Psoas muscle (tissue), 8 donors: Measurements from ENCODE around the gene HIGD1C. TPM values are rescaled to one million over a fixed set of nuclear protein-coding genes. Genes with fewer than 3 reads are reported as not detected.
"Not testable (repeated sequence)": the region's sequence is repeated elsewhere in the genome, so short reads cannot be mapped to it uniquely, and the experiment has no call there.

Experiments used
- ATAC-seq, 4 donors: fragments of 200-7000 bp; cut with Tn5 transposase; one replicate each; pipeline ENCODE4 v1.9.1; 2020; ENCODE audit warnings: moderate library complexity in 3 of 4, mild to moderate bottlenecking in 2 of 4
- DNase-seq, 2 donors: peaks; one replicate each; pipeline ENCODE4 v3.0.0-alpha.2; 2020
- H3K27ac ChIP-seq: fragments of 200-600 bp; one replicate; pipeline ENCODE4 v1.8.0; 2022
- H3K27me3 ChIP-seq, 3 donors: fragments of 200-600 bp in 1 of 3; one replicate each; pipeline versions ENCODE4 v1.6.1 to v1.8.0; 2013 to 2022; ENCODE audit warnings: low read length in 2 of 3, mild to moderate bottlenecking in 2 of 3, moderate library complexity in 1 of 3; ENCODE audit not compliant: insufficient read depth in 3 of 3
- H3K36me3 ChIP-seq, 2 donors: fragments of 200-600 bp in 1 of 2; one replicate each; pipeline versions ENCODE4 v1.6.1 to v1.8.0; 2013 to 2022; ENCODE audit warnings: low read depth in 1 of 2, mild to moderate bottlenecking in 1 of 2, moderate library complexity in 1 of 2; ENCODE audit not compliant: insufficient read depth in 1 of 2
- H3K4me1 ChIP-seq: fragments of 200-600 bp; one replicate; pipeline ENCODE4 v1.8.0; 2022
- H3K4me3 ChIP-seq: fragments of 200-600 bp; one replicate; pipeline ENCODE4 v1.8.0; 2022; ENCODE audit warnings: mild to moderate bottlenecking
- H3K9me3 ChIP-seq: fragments of 200-600 bp; one replicate; pipeline ENCODE4 v1.8.0; 2022
- WGBS, 3 donors: extraction: QIAGEN DNeasy Blood & Tissue Kit; methylation state at CpG; one replicate each; pipeline versions ENCODE4 v1.1.6 to v1.1.7; 2013; 5-methylcytosine and 5-hydroxymethylcytosine counted together
- intact Hi-C, 2 donors: fragments of 100-400 bp; cut with DNase I; formaldehyde crosslinking; loops; one replicate each; pipeline versions ENCODE4 v1.11.0 to v1.14.2; 2022
- polyA plus RNA-seq, 3 donors: library from polyadenylated mRNA; stranded (reverse); fragments of 200-250 nt; gene quantifications; one replicate each; pipeline ENCODE4 v1.2.3, GENCODE V29; 2013
- total RNA-seq, 4 donors: library from RNA; stranded (reverse); fragmentation: NEBNext Ultra II Directional in 2 of 4; extraction: Animal tissue kit (Norgen Biotek cat#: 25700) in 2 of 4; gene quantifications; one replicate each; pipeline versions ENCODE4 v1.2.1 to v1.2.4, GENCODE V29; 2021 to 2023
- TF ChIP-seq, protein P1 (sequence below): fragments of 200-600 bp; IDR thresholded peaks from one replicate; pipeline ENCODE4 v1.8.0; 2022; ENCODE audit warnings: antibody characterized with exemption
- donor health status: healthy with polysubstance abuse.
- donor health status: DM: no; HTN: no; CAD: no; lungs with moderate emphysema.
- donor health status: Bipolar disorder and iron deficiency.
- donor health status: healthy.
- donor health status: DM: yes; HTN: yes; CAD: no.
- donor health status: DM: no; HTN: no; CAD: no.
- donor health status: DM: no; HTN: no; CAD: no.
- donor health status: DM: yes; HTN: yes; CAD: no.

Gene HIGD1C
- total and polyA plus RNA-seq, 7 donors, result not detected

DNA sequence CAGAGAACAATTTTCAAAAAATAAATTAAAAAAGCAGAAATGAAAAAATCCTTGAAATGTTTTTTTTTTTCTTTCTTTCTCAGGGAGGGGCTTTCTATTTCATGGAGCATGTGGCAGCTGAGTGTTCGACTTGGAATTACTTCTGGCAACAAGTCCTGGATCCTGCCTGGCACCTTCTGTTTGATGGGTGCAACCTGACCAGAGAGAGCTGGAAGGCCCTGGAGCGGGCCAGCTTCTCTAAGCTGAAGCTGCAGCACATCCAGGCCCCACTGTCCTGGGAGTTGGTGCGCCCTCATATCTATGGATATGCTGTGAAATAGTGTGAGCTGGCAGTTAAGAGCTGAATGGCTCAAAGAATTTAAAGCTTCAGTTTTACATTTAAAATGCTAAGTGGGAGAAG lies 22.5 kb upstream of the HIGD1C start:
- WGBS, 3 donors, result 57 to 76% (median 60%) methylated on average over 3 of the region's 3 CpGs
- DNase-seq (no peak), ATAC-seq (no peak)
- intact Hi-C loops, result loop anchor here (5.0 kb wide), 3 partner anchors 52 to 168 kb away; partner anchors contain the start of gene ATF1 (in 1 of the 2)
- Histone ChIP-seq H3K27ac (peak overlapping the region; percentile 76), H3K4me3 (no peak overlapping the region), H3K27me3 (no peaks in the 10 kb centered on the region), H3K9me3 (no peaks in the 10 kb centered on the region), H3K36me3 (peaks cover 0 to 16% of the 10 kb centered on the region in 2 donors), H3K4me1 (peaks cover 69% of the 10 kb centered on the region)
- TF ChIP-seq, protein P1, sequence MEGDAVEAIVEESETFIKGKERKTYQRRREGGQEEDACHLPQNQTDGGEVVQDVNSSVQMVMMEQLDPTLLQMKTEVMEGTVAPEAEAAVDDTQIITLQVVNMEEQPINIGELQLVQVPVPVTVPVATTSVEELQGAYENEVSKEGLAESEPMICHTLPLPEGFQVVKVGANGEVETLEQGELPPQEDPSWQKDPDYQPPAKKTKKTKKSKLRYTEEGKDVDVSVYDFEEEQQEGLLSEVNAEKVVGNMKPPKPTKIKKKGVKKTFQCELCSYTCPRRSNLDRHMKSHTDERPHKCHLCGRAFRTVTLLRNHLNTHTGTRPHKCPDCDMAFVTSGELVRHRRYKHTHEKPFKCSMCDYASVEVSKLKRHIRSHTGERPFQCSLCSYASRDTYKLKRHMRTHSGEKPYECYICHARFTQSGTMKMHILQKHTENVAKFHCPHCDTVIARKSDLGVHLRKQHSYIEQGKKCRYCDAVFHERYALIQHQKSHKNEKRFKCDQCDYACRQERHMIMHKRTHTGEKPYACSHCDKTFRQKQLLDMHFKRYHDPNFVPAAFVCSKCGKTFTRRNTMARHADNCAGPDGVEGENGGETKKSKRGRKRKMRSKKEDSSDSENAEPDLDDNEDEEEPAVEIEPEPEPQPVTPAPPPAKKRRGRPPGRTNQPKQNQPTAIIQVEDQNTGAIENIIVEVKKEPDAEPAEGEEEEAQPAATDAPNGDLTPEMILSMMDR, result no peak

DNA sequence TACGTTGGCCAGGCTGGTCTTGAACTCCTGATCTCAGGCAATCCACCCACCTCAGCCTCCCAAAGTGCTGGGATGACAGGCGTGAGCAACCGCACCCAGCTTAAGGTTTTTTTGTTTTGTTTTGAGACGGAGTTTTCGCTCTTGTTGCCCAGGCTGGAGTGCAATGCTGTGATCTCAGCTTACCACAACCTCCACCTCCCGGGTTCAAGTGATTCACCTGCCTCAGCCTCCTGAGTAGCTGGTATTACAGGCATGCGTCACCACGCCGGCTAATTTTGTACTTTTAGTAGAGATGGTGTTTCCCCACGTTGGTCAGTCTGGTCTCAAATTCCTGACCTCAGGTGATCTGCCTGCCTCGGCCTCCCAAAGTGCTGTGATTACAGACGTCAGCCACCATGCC lies 21.9 kb upstream of the HIGD1C start:
- WGBS, 3 donors, result 41 to 66% (median 50%) methylated on average over 12 of the region's 12 CpGs
- H3K4me3 ChIP-seq, H3K27me3 ChIP-seq, H3K9me3 ChIP-seq: not testable (repeated sequence)
- Histone ChIP-seq H3K36me3 (peaks cover 0 to 16% of the 10 kb centered on the region in 2 donors), H3K4me1 (peaks cover 75% of the 10 kb centered on the region), H3K27ac (peak overlapping the region; percentile 76)
- peak; percentile 31 to 56 (median 44) for ATAC-seq
- peak in 1 of 2 donors; percentile 41 for DNase-seq
- intact Hi-C loops, result loop anchor here in 1 of 2 donors (5.0 kb wide), 1 partner anchor 168 kb away; the partner anchor contains the start of gene ATF1

DNA sequence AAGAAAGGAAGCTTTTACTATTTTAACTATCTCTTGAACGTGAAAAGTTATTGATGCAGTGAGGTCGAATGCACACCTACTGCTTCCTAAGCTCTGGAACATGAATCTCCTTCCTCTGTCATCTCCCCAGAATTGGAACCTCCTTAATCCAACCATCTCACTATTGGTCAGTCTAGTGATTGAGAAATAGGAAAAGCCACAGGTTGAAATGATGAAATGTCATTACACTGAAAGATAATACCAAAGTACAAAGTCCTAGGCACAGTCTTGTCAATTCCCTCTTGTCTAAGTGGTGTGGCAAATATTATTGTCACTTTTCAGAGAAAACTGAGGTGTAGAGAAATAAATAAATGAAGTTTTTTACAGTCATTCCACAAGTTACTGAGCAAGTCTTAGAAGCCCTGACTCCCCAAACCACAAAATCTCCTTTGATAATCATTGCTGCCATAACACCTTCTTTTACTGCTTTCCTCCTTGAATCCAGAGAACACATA lies 19.5 kb upstream of the HIGD1C start:
- no peaks in the 10 kb centered on the region for H3K9me3 ChIP-seq
- TF ChIP-seq, protein P1, result no peak
- ATAC-seq, result peak; percentile 72 to 78 (median 74)
- peak overlapping the region; percentile 54 for H3K27ac ChIP-seq
- H3K27me3 ChIP-seq, result no peaks in the 10 kb centered on the region
- DNase-seq, result no peak
- H3K4me1 ChIP-seq, result peaks cover 59% of the 10 kb centered on the region
- H3K36me3 ChIP-seq, result peaks cover 0 to 16% of the 10 kb centered on the region in 2 donors
- no peak overlapping the region for H3K4me3 ChIP-seq
- intact Hi-C loops, result loop anchor here in 1 of 2 donors (5.0 kb wide), 1 partner anchor 171 kb away; the partner anchor contains the start of gene ATF1
- 31 to 46% (median 40%) methylated on average over 2 of the region's 2 CpGs for WGBS, 3 donors

DNA sequence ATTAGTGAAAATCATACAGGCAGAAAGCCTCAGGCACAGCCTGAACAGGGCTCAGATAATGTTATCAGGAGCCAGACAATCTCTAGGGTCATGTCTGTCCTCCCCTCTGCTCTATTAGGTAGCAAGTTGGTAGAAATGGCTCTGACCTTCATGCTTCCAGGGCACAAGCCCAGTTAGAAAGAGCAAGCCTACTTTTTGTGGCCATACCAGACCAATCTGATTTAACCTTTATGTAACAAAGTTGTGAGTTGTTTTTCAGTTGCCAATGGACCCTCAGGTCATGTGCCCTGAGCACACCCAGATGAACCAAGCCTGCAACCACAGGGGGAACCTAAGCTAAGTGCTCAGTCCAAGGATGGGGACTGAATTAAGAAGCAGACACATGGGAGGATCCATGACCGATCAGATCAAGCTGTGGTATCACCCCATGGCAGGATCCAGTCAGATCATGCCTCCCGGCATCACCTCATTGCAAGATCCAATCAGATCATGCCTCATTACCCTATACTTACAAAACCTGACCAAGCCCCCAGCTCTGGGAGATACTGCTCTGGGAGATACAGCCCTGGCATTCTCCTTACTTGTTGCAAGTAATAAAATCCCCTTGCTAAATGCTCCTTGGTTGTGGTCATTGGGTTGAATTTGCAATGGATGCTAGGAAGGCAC lies 18.8 kb upstream of the HIGD1C start:
- 81 to 91% (median 91%) methylated on average over 2 of the region's 2 CpGs for WGBS, 3 donors
- Histone ChIP-seq H3K4me3 (no peak overlapping the region), H3K4me1 (peaks cover 53% of the 10 kb centered on the region), H3K9me3 (no peaks in the 10 kb centered on the region), H3K27ac (peak overlapping the region; percentile 66), H3K36me3 (peaks cover 0 to 16% of the 10 kb centered on the region in 2 donors), H3K27me3 (no peaks in the 10 kb centered on the region)
- intact Hi-C loops, result loop anchor here in 1 of 2 donors (5.0 kb wide), 1 partner anchor 171 kb away; the partner anchor contains the start of gene ATF1
- TF ChIP-seq, protein P1, result no peak
- DNase-seq (no peak), ATAC-seq (peak in 1 of 4 donors; percentile 3)

DNA sequence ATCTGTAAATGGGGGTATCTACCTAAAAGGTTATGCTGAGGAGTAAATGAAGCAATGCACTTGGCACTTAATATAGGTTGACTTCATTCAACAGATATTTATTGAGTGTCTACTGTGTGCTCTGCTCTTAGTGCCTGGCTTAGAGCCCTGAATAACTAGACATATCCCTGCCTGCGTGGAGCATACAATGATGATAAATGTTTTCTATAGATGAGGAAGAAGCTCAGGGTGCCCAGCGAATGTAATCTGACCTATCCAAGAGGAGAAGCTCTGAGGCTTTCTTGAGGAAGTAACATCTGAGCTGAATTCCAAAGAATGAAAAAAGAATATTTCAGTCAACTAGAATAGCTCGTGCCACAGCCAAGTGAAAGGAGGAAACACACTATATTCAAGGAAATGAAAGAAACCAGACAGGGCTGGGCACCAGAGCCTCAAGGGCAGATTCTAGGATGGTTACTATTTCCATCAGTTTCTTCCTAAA lies 17.9 kb upstream of the HIGD1C start:
- peaks cover 0 to 16% of the 10 kb centered on the region in 2 donors for H3K36me3 ChIP-seq
- TF ChIP-seq, protein P1, result no peak
- WGBS, 3 donors, result 15 to 45% (median 32%) methylated on average over 3 of the region's 3 CpGs
- H3K4me1 ChIP-seq, result peaks cover 45% of the 10 kb centered on the region
- DNase-seq (no peak), ATAC-seq (peak in 3 of 4 donors; percentile 21 to 41 (median 24))
- intact Hi-C loops, result loop anchor here in 1 of 2 donors (5.0 kb wide), 1 partner anchor 172 kb away; the partner anchor contains the start of gene ATF1
- H3K27ac ChIP-seq, result peak overlapping the region; percentile 66
- no peaks in the 10 kb centered on the region for H3K27me3 ChIP-seq
- H3K4me3 ChIP-seq, result no peak overlapping the region
- H3K9me3 ChIP-seq, result no peaks in the 10 kb centered on the region
